DMS 273 (cell line): ENCODE measurements around the gene CEP72.
"Not testable (repeated sequence)": the region's sequence is repeated elsewhere in the genome, so short reads cannot be mapped to it uniquely, and the experiment has no call there.

ENCODE experiments used
- DNase-seq: peaks from one replicate; lab custom pipeline; 2025; ENCODE audit not compliant: unreplicated experiment; lab: John Stamatoyannopoulos, UW

Gene CEP72

GRCh38 chr5:696753-697702 lies 84.9 kb downstream of the CEP72 start:
- not testable (repeated sequence) for DNase-seq
